Fibroblast of lung (primary cell): Measurements from ENCODE around the gene KIF26A.

ENCODE experiments used
- EZH2 ChIP-seq: IDR thresholded peaks from 2 replicates; pipeline ENCODE4 v1.5.1; 2012; ENCODE audit warnings: low read length, control low read depth, mild to moderate bottlenecking; ENCODE audit errors: missing control alignments
- TF ChIP-seq, protein P1 (sequence below), 2 donors: IDR thresholded peaks in 1 of 2; conservative IDR thresholded peaks in 1 of 2; 1 replicate in 1 of 2; 2 replicates in 1 of 2; pipeline ENCODE4 v1.5.1; 2011 to 2012; ENCODE audit warnings: low read length in 2 of 2, control low read depth in 1 of 2, inconsistent platforms in 1 of 2, low read depth in 1 of 2, mild to moderate bottlenecking in 1 of 2

DNA sequence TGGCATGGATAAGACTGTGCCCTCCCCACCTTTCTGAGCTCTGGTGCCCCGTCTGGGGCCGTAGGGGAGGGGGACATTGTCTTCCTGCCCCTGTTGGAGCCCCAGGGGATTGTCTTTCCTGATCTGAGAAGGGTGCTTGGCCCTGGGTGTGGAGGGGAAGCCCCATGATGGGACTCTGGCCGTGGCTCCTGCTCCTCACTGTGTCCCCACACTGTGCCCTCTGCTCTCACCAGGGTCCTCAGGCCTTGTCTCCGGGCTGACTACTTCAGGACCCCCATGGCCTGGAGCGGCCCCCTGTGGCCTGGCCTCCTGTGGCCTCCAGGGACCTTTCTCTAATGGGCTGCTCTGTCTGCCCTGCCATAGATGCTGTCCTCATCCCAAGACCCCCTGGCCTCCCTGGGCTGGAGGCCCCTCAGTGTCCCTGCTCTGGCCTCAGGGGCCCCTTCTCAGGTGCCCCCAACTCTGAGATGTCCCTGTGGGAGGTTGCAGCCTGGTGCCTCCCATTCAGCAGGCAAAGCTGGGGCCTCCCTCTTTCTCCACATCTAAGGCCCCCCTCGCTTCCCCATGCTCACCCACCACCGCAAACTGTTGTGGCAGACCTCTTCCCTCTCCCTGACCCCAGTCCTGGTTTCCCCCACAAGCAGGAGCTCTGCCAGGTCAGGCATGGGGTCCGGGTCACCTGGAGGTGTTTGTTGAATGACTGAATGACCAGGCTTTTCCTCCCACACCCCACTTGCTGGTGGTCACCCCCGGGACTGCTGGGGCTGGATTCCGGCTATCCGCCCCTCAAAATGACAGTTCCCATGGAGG, 4.0 kb downstream of the KIF26A start:
- TF ChIP-seq, protein P1, sequence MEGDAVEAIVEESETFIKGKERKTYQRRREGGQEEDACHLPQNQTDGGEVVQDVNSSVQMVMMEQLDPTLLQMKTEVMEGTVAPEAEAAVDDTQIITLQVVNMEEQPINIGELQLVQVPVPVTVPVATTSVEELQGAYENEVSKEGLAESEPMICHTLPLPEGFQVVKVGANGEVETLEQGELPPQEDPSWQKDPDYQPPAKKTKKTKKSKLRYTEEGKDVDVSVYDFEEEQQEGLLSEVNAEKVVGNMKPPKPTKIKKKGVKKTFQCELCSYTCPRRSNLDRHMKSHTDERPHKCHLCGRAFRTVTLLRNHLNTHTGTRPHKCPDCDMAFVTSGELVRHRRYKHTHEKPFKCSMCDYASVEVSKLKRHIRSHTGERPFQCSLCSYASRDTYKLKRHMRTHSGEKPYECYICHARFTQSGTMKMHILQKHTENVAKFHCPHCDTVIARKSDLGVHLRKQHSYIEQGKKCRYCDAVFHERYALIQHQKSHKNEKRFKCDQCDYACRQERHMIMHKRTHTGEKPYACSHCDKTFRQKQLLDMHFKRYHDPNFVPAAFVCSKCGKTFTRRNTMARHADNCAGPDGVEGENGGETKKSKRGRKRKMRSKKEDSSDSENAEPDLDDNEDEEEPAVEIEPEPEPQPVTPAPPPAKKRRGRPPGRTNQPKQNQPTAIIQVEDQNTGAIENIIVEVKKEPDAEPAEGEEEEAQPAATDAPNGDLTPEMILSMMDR (conservative IDR thresholded peaks at IDR 0.05 in 1 of 2, IDR thresholded peaks at IDR 0.05 in 1 of 2; ENCODE audit: low read depth in 1 of 2, low read length in 2 of 2) = no peak
- TF ChIP-seq EZH2 = no peak
